Endothelial cell of umbilical vein (primary cell): ENCODE results near the gene MUC20. TPM values are rescaled to one million over a fixed set of nuclear protein-coding genes. Genes with fewer than 3 reads are reported as not detected.
"Not testable (repeated sequence)": the region's sequence is repeated elsewhere in the genome, so short reads cannot be mapped to it uniquely, and the experiment has no call there.

Source experiments
- BruUV-seq: library from RNA; stranded (reverse); fragments of 400-500 nt; replicated peaks from 2 replicates; lab custom pipeline; 2021; lab: Mats Ljungman, UMichigan
- CTCF ChIA-PET: fragments of 300-600, 350-600 bp; sonication (Branson Sonifier 250); formaldehyde crosslinking; loops from one replicate; lab custom pipeline; 2021; ENCODE audit warnings: antibody characterized with exemption, inconsistent platforms; lab: Charles Lee
- POLR2A ChIA-PET: fragments of 300-600, 350-600 bp; sonication (Branson Sonifier 250); formaldehyde crosslinking; loops from one replicate; lab custom pipeline; 2021; ENCODE audit warnings: antibody characterized with exemption, inconsistent platforms; lab: Charles Lee
- DNase-seq: peaks from one replicate; pipeline ENCODE4 v3.0.0-alpha.2; 2011; ENCODE audit warnings: low read depth, low spot score
- FAIRE-seq: peaks from 2 replicates; lab custom pipeline; 2011; peaks lifted over from hg19 to GRCh38; lab: Jason Lieb, UNC
- H2AFZ ChIP-seq: 2 replicates; pipeline ENCODE4 v1.6.0; 2012; ENCODE audit warnings: low read depth, low read length, control low read depth, inconsistent platforms
- H3K27ac ChIP-seq: 2 replicates; pipeline ENCODE4 v1.5.1; 2011; ENCODE audit warnings: low read depth, mild to moderate bottlenecking, control low read depth, low read length, moderate library complexity; ENCODE audit not compliant: insufficient read depth
- H3K27me3 ChIP-seq, 2 experiments: 2 replicates each; pipeline versions ENCODE4 v1.6.0 to v1.6.1; 2011; ENCODE audit warnings: low read length in 2 of 2, mixed read lengths in 1 of 2; ENCODE audit not compliant: control insufficient read depth in 2 of 2, insufficient read depth in 2 of 2
- H3K36me3 ChIP-seq, 2 experiments: 2 replicates in 1 of 2; 3 replicates in 1 of 2; pipeline ENCODE4 v1.5.1; 2011; ENCODE audit warnings: low read length in 2 of 2, mild to moderate bottlenecking in 1 of 2, moderate library complexity in 1 of 2; ENCODE audit not compliant: control insufficient read depth in 2 of 2, insufficient read depth in 2 of 2; ENCODE audit errors: extremely low read depth in 1 of 2
- H3K4me1 ChIP-seq: 3 replicates; pipeline ENCODE4 v1.5.1; 2011; ENCODE audit warnings: mild to moderate bottlenecking, low read length; ENCODE audit not compliant: control insufficient read depth, insufficient read depth; ENCODE audit errors: extremely low read depth
- H3K4me2 ChIP-seq: 2 replicates; pipeline ENCODE4 v1.6.1; 2011; ENCODE audit warnings: low read length, control low read depth, mixed read lengths; ENCODE audit not compliant: insufficient read depth
- H3K4me3 ChIP-seq, 3 experiments: fragments of 200-600 bp in 1 of 3; sonication (generic), shearing (Covaris generic) in 1 of 3; replicated peaks in 1 of 3; 2 replicates each; pipeline ENCODE4 v1.5.1; 2011 to 2016; ENCODE audit warnings: control low read depth in 3 of 3, low read length in 3 of 3, mild to moderate bottlenecking in 2 of 3, inconsistent platforms in 1 of 3, low read depth in 1 of 3, moderate library complexity in 1 of 3; ENCODE audit not compliant: insufficient read depth in 1 of 3
- H3K79me2 ChIP-seq: 2 replicates; pipeline ENCODE4 v1.6.0; 2012; ENCODE audit warnings: low read length, inconsistent platforms; ENCODE audit not compliant: control insufficient read depth, insufficient read depth
- H3K9ac ChIP-seq: replicated peaks from 2 replicates; pipeline ENCODE3; 2011; ENCODE audit warnings: low read length, control low read depth; ENCODE audit not compliant: insufficient read depth; ENCODE audit errors: extremely low read depth
- H3K9me1 ChIP-seq: replicated peaks from 3 replicates; pipeline ENCODE4 v1.6.0; 2011; ENCODE audit warnings: mild to moderate bottlenecking, low read length; ENCODE audit not compliant: control insufficient read depth, insufficient read depth; ENCODE audit errors: extremely low read depth
- H3K9me3 ChIP-seq: replicated peaks from 2 replicates; pipeline ENCODE4 v1.5.1; 2012; ENCODE audit warnings: low read length, inconsistent platforms; ENCODE audit not compliant: control insufficient read depth, insufficient read depth
- H4K20me1 ChIP-seq: replicated peaks from 2 replicates; pipeline ENCODE3; 2011; ENCODE audit warnings: mild to moderate bottlenecking, low read length; ENCODE audit not compliant: control insufficient read depth, insufficient read depth; ENCODE audit errors: extremely low read depth
- EZH2 ChIP-seq: IDR thresholded peaks from 2 replicates; pipeline ENCODE4 v1.6.1; 2012; ENCODE audit warnings: borderline replicate concordance, low read depth, mild to moderate bottlenecking, moderate library complexity, low read length, inconsistent platforms; ENCODE audit not compliant: severe bottlenecking
- FOS ChIP-seq: IDR thresholded peaks from 2 replicates; pipeline ENCODE4 v1.6.1; 2011; ENCODE audit warnings: mild to moderate bottlenecking, low read length, moderate library complexity, borderline replicate concordance; ENCODE audit not compliant: insufficient read depth
- GATA2 ChIP-seq: IDR thresholded peaks from 2 replicates; pipeline ENCODE4 v1.7.0; 2011; ENCODE audit warnings: low read depth, mild to moderate bottlenecking, moderate library complexity, mixed read lengths, low read length; ENCODE audit not compliant: insufficient read length, insufficient read depth
- JUN ChIP-seq: IDR thresholded peaks from 2 replicates; pipeline ENCODE4 v1.6.1; 2011; ENCODE audit warnings: borderline replicate concordance, low read depth; ENCODE audit not compliant: insufficient read length, insufficient read depth
- MAX ChIP-seq: IDR thresholded peaks from 2 replicates; pipeline ENCODE4 v1.6.1; 2011; ENCODE audit not compliant: insufficient read depth, insufficient read length
- MYC ChIP-seq: IDR thresholded peaks from one replicate; pipeline ENCODE4 v1.6.1; 2011; ENCODE audit warnings: mild to moderate bottlenecking, low read depth, low read length
- POLR2A ChIP-seq: IDR thresholded peaks from 2 replicates; pipeline ENCODE4 v1.6.1; 2012; ENCODE audit warnings: low read depth, mild to moderate bottlenecking, control low read depth, low read length
- POLR2AphosphoS5 ChIP-seq: IDR thresholded peaks from 2 replicates; pipeline ENCODE4 v1.6.1; 2012; ENCODE audit warnings: low read depth, mild to moderate bottlenecking, control low read depth, low read length, moderate library complexity; ENCODE audit not compliant: insufficient read depth
- dilution Hi-C: fragments of 300-500 bp; cut with MboI; formaldehyde crosslinking; loops from one replicate; pipeline ENCODE4 v1.15.0; 2019; ENCODE audit warnings: low sequenced_read_pairs; ENCODE audit not compliant: extremely low pct_ligation_motif_present
- intact Hi-C: fragments of 100-400 bp; cut with micrococcal nuclease; formaldehyde crosslinking; loops from one replicate; pipeline ENCODE4 v1.10.0; 2022
- polyA plus RNA-seq, 4 experiments: library from polyadenylated mRNA; depleted of rRNA in 3 of 4; stranded (reverse) in 3 of 4; unstranded in 1 of 4; fragments of >200 nt; gene quantifications; 2 replicates each; pipeline versions ENCODE4 v1.2.1 to v1.2.3, GENCODE V29; 2011 to 2012; ENCODE audit warnings: missing spikeins in 1 of 4
- total RNA-seq: library from RNA; stranded (reverse); gene quantifications from 2 replicates; pipeline ENCODE4 v1.2.3, GENCODE V29; 2021
- TF ChIP-seq, protein P1 (sequence below), 2 donors: IDR thresholded peaks; 1 replicate in 1 of 2; 2 replicates in 1 of 2; pipeline ENCODE4 v1.5.1; 2011; ENCODE audit warnings: low read length in 2 of 2, mild to moderate bottlenecking in 2 of 2, moderate library complexity in 2 of 2, control low read depth in 1 of 2, inconsistent platforms in 1 of 2, low read depth in 1 of 2; ENCODE audit not compliant: insufficient read depth in 1 of 2; ENCODE audit errors: extremely low read depth in 1 of 2

Gene MUC20
- total and polyA plus RNA-seq, 2 donors (not counting 3 experiments of a cell fraction or from before 2014, with no cell fraction given): 0.62 TPM; not detected in 1

GRCh38 chr3:195693428-195694216 lies 27.2 kb upstream of the MUC20 start:
- BruUV-seq: no TSS peak
- ChIA-PET CTCF (no interaction called here), POLR2A (no interaction called here)
- H3K4me2 ChIP-seq: no peak overlapping the region
- DNase-seq (no peak), FAIRE-seq (no peak)
- H3K9me3 ChIP-seq: no peaks in the 10 kb centered on the region
- no peak overlapping the region for H3K4me3 ChIP-seq
- no peaks in the 10 kb centered on the region for H3K4me1 ChIP-seq
- H3K79me2 ChIP-seq: no peaks in the 10 kb centered on the region
- peaks cover 0 to 3% of the 10 kb centered on the region in 2 experiments for H3K36me3 ChIP-seq
- TF ChIP-seq FOS (no peak), JUN (no peak), POLR2AphosphoS5 (no peak), POLR2A (no peak), EZH2 (no peak), MAX (no peak), MYC (no peak), GATA2 (no peak)
- TF ChIP-seq, protein P1, sequence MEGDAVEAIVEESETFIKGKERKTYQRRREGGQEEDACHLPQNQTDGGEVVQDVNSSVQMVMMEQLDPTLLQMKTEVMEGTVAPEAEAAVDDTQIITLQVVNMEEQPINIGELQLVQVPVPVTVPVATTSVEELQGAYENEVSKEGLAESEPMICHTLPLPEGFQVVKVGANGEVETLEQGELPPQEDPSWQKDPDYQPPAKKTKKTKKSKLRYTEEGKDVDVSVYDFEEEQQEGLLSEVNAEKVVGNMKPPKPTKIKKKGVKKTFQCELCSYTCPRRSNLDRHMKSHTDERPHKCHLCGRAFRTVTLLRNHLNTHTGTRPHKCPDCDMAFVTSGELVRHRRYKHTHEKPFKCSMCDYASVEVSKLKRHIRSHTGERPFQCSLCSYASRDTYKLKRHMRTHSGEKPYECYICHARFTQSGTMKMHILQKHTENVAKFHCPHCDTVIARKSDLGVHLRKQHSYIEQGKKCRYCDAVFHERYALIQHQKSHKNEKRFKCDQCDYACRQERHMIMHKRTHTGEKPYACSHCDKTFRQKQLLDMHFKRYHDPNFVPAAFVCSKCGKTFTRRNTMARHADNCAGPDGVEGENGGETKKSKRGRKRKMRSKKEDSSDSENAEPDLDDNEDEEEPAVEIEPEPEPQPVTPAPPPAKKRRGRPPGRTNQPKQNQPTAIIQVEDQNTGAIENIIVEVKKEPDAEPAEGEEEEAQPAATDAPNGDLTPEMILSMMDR (IDR thresholded peaks at IDR 0.05; ENCODE audit: extremely low read depth in 1 of 2, insufficient read depth in 1 of 2, low read depth in 1 of 2, low read length in 2 of 2): no peak
- no peak overlapping the region for H3K9ac ChIP-seq
- H3K9me1 ChIP-seq: no peaks in the 10 kb centered on the region
- H4K20me1 ChIP-seq: no peaks in the 10 kb centered on the region
- dilution Hi-C loops (no loop called here), intact Hi-C loops (no loop called here)
- H3K27me3 ChIP-seq: no peaks in the 10 kb centered on the region
- no peak overlapping the region for H2AFZ ChIP-seq
- H3K27ac ChIP-seq: no peak overlapping the region

DNA sequence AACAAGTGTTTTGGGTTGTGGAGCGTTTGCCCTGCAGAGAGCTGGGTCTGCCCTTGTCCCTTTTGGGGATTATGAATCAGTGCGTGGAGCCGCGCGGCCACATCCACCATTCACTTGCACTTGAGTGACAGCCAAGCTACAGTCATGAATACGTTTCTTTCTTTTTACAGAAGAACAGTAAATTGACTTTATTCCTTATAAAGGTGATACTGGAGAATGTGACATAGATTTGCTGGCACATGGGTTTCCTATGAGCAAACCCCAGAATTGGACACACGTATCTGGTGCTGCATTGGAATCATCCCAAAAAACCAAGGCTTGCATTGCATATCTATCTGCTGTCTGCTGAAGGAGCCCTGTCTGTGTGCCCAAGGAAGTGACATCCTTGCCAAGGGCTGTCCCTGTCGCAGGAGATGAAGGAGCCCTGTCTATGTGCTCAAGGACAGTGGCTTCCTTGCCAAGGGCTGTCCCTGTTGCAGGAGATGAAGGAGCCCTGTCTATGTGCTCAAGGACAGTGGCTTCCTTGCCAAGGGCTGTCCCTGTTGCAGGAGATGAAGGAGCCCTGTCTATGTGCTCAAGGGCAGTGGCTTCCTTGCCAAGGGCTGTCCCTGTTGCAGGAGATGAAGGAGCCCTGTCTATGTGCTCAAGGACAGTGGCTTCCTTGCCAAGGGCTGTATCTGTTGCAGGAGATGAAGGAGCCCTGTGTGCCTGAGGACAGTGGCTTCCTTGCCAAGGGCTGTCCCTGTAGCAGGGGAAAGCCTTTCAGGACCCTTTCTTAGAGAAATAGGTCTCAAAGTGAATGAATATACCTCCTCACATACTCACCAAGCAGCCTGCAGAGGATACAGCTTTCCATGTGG lies 26.3 kb upstream of the MUC20 start:
- H3K9me1 ChIP-seq, DNase-seq, CTCF ChIA-PET, dilution Hi-C loops, H3K9ac ChIP-seq, H3K27me3 ChIP-seq, H3K79me2 ChIP-seq, H3K4me1 ChIP-seq, H3K9me3 ChIP-seq, H4K20me1 ChIP-seq, H3K4me3 ChIP-seq, H3K27ac ChIP-seq, intact Hi-C loops, H3K4me2 ChIP-seq, BruUV-seq, H3K36me3 ChIP-seq, FAIRE-seq, POLR2A ChIA-PET, H2AFZ ChIP-seq: not testable (repeated sequence)
